HG02852 (cell line): ENCODE results near the gene LPP.
A peak's percentile ranks its signal among the peaks of the same experiment; 100 is the strongest.

ENCODE experiments used
- ATAC-seq: cut with Tn5 transposase; IDR thresholded peaks from one replicate; pipeline ENCODE4 v1.9.1; 2021; ENCODE audit warnings: mild to moderate bottlenecking, moderate library complexity; ENCODE audit not compliant: unreplicated experiment

Gene LPP

GRCh38 chr3:188392076-188392475 lies 238.1 kb downstream of the LPP start:
- ATAC-seq, result no peak

- no peak for ATAC-seq
Observed at GRCh38 chr3:188394623-188395022, 240.7 kb downstream of the LPP start.

GRCh38 chr3:188396251-188396650 lies 242.3 kb downstream of the LPP start:
- ATAC-seq, result no peak

- ATAC-seq, result no peak
Observed at GRCh38 chr3:188396900-188397299, 242.9 kb downstream of the LPP start.

GRCh38 chr3:188397766-188398705 lies 244.1 kb downstream of the LPP start:
- ATAC-seq, result no peak

GRCh38 chr3:188400494-188401243 lies 246.7 kb downstream of the LPP start:
- peak; percentile 94 for ATAC-seq

GRCh38 chr3:188401244-188401993 lies 247.5 kb downstream of the LPP start:
- ATAC-seq, result no peak

- ATAC-seq, result no peak
Observed at GRCh38 chr3:188402229-188402628, 248.3 kb downstream of the LPP start.

- no peak for ATAC-seq
Observed at GRCh38 chr3:188403404-188403803, 249.4 kb downstream of the LPP start.

GRCh38 chr3:188404124-188404523 lies 250.2 kb downstream of the LPP start:
- ATAC-seq, result no peak

GRCh38 chr3:188404701-188405100 lies 250.7 kb downstream of the LPP start:
- ATAC-seq, result no peak

- no peak for ATAC-seq
Observed at GRCh38 chr3:188407158-188407880, 253.4 kb downstream of the LPP start.

GRCh38 chr3:188408831-188409230 lies 254.9 kb downstream of the LPP start:
- ATAC-seq, result no peak

GRCh38 chr3:188411750-188412149 lies 257.8 kb downstream of the LPP start:
- ATAC-seq, result no peak

GRCh38 chr3:188415196-188415595 lies 261.2 kb downstream of the LPP start:
- ATAC-seq, result no peak

- no peak for ATAC-seq
Observed at GRCh38 chr3:188416041-188416440, 262.1 kb downstream of the LPP start.

GRCh38 chr3:188417271-188417696 lies 263.3 kb downstream of the LPP start:
- ATAC-seq, result no peak

- ATAC-seq, result no peak
Observed at GRCh38 chr3:188417766-188418165, 263.8 kb downstream of the LPP start.

- peak; percentile 25 for ATAC-seq
Observed at GRCh38 chr3:188421151-188421821, 267.3 kb downstream of the LPP start.
